OCI-LY1 (cell line): ENCODE results near the gene ZNF219.

Source experiments
- EZH2 ChIP-seq: fragments of 200-600 bp; sonication (generic), shearing (Covaris generic); IDR thresholded peaks from 2 replicates; pipeline ENCODE4 v1.8.0; 2017; ENCODE audit warnings: borderline replicate concordance, mixed run types, mild to moderate bottlenecking, antibody characterized with exemption, low read length, moderate library complexity, mixed read lengths
- TF ChIP-seq, protein P1 (sequence below): fragments of 200-600 bp; sonication (generic), shearing (Covaris generic); IDR thresholded peaks from 2 replicates; pipeline ENCODE4 v1.5.1; 2017; ENCODE audit warnings: mild to moderate bottlenecking, antibody characterized with exemption, low read length, moderate library complexity, mixed read lengths

DNA sequence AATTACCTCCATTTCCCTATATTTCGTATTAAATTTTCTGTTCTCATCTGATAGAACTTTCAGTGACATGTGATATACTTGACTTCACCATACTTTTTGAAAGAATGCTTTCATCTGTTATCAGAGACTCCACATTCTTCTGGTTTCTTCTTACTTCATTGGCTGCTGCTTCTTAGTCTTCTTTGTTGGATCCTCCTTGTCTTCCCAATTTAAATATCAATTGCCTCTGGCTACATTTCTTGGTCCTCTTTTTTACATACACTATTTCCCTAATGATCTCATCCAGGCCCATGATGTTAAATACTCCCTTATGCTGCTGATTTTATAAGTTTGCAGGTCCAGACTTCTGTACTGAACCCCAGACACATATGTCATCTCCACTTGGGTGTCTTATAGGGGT, 35.4 kb upstream of the ZNF219 start:
- TF ChIP-seq, protein P1, sequence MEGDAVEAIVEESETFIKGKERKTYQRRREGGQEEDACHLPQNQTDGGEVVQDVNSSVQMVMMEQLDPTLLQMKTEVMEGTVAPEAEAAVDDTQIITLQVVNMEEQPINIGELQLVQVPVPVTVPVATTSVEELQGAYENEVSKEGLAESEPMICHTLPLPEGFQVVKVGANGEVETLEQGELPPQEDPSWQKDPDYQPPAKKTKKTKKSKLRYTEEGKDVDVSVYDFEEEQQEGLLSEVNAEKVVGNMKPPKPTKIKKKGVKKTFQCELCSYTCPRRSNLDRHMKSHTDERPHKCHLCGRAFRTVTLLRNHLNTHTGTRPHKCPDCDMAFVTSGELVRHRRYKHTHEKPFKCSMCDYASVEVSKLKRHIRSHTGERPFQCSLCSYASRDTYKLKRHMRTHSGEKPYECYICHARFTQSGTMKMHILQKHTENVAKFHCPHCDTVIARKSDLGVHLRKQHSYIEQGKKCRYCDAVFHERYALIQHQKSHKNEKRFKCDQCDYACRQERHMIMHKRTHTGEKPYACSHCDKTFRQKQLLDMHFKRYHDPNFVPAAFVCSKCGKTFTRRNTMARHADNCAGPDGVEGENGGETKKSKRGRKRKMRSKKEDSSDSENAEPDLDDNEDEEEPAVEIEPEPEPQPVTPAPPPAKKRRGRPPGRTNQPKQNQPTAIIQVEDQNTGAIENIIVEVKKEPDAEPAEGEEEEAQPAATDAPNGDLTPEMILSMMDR, result no peak
- TF ChIP-seq EZH2, result no peak
